GM10266 (cell line): ENCODE results near the gene RPSA.

Source experiments
- DNase-seq: peaks from one replicate; pipeline ENCODE4 v3.0.0; 2012; ENCODE audit errors: extremely low spot score
- TF ChIP-seq, protein P1 (sequence below): IDR thresholded peaks from 2 replicates; pipeline ENCODE4 v1.5.1; 2012; ENCODE audit warnings: mild to moderate bottlenecking, low read depth; ENCODE audit not compliant: control insufficient read depth, insufficient read depth; ENCODE audit errors: missing control alignments

Gene RPSA

DNA sequence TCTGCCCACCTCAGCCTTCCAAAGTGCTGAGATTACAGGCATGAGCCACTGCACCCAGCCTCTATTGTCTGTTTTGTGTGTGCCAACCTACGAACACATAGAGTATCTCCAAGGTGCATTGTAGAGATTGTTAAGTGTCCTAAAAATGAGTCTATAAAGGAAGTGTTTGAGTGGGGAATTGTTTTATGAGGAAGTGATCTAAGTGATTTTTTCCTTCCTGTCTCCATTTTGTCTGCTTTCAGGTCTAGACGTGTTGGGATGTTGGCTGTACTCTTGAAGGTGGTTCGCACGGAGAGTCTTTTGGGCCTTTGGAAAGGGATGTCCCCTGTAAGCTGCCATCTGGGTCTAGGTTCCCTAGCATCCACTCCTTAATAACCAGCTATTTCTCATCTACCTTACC is 16.3 kb upstream of the RPSA start:
- no peak for DNase-seq
- TF ChIP-seq, protein P1, sequence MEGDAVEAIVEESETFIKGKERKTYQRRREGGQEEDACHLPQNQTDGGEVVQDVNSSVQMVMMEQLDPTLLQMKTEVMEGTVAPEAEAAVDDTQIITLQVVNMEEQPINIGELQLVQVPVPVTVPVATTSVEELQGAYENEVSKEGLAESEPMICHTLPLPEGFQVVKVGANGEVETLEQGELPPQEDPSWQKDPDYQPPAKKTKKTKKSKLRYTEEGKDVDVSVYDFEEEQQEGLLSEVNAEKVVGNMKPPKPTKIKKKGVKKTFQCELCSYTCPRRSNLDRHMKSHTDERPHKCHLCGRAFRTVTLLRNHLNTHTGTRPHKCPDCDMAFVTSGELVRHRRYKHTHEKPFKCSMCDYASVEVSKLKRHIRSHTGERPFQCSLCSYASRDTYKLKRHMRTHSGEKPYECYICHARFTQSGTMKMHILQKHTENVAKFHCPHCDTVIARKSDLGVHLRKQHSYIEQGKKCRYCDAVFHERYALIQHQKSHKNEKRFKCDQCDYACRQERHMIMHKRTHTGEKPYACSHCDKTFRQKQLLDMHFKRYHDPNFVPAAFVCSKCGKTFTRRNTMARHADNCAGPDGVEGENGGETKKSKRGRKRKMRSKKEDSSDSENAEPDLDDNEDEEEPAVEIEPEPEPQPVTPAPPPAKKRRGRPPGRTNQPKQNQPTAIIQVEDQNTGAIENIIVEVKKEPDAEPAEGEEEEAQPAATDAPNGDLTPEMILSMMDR, result no peak

DNA sequence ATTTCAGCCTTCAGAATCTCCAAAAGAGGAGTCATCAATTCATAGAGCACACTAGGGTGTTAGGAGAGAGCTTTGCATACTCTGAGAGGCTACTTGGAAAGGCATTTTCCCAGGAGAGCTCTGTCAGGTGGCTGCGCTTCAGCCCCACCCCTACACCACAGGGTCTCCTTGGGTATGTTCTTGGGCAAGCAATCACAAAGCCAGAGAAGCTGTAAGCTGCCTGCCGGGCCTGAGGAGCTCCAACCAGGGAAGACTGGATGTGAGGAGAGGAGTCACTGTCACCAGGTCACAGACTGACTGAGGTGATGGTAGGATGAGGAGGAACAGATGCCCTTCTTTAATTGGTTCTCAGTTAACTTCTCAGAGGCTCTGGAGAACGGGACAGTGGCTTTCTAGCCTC is 9.8 kb upstream of the RPSA start:
- TF ChIP-seq, protein P1, result no peak
- DNase-seq, result no peak

- TF ChIP-seq, protein P1, result no peak
- no peak for DNase-seq
Observed at GRCh38 chr3:39398700-39399099, 7.8 kb upstream of the RPSA start.

- no peak for DNase-seq
- TF ChIP-seq, protein P1, result no peak
Observed at GRCh38 chr3:39401983-39402382, 4.5 kb upstream of the RPSA start.

DNA sequence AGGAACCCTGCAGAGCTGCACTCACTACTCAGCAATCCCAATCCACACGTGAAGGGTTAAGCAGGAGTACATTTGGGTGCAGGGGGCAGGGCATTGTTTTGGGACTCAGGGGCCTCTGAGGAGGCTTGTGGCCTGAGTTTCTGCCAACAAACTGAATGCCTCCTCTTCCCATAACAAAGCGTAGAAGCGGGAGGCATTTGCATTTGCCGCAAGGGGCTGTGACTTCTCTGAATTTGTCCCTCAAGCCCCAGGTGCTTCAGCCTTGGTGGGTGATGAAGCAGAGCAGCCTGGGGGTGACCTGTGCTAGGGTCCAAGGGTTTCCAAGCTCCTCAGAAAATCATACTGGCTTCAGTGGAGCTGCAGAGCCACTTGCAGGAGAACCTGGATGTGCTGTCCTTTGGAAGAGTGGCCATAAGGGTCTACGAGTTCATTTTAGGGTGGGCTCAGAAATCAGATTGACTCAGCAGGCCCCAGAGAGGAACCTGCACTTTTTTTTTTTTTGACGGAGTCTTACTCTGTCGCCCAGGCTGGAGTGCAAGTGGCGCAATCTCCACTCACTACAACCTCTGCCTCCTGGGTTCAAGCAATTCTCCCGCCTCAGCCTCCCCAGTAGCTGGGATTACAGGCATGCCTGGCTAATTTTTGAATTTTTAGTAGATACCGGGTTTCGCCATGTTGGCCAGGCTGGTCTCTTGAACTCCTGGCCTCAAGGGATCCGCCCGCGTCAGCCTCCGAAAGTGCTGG is 1.4 kb upstream of the RPSA start:
- TF ChIP-seq, protein P1, result no peak
- DNase-seq, result no peak

GRCh38 chr3:39405687-39406367 is 693 bp upstream of the RPSA start:
- no peak for DNase-seq
- TF ChIP-seq, protein P1, result no peak

- no peak for DNase-seq
- TF ChIP-seq, protein P1, result no peak
Observed at GRCh38 chr3:39407259-39407629, 724 bp downstream of the RPSA start.
